ENCODE results near the gene UBXN4.

- TF ChIP-seq CTCF (IDR thresholded peaks at IDR 0.05) (no peak), ZFX (IDR thresholded peaks at IDR 0.05; ENCODE audit: borderline replicate concordance) (no peak)
These were observed 31.7 kb downstream of the UBXN4 start for GRCh38 chr2:135773319-135773718.

Measured in 22Rv1 (cell line).